Ishikawa (cell line): Measurements from ENCODE around the gene SLC17A4.

Experiments used
- FOXM1 ChIP-seq: IDR thresholded peaks from 2 replicates; pipeline ENCODE4 v1.6.1; 2012; ENCODE audit warnings: low read depth, borderline replicate concordance
- NFIC ChIP-seq: IDR thresholded peaks from 2 replicates; pipeline ENCODE4 v1.6.1; 2012

DNA sequence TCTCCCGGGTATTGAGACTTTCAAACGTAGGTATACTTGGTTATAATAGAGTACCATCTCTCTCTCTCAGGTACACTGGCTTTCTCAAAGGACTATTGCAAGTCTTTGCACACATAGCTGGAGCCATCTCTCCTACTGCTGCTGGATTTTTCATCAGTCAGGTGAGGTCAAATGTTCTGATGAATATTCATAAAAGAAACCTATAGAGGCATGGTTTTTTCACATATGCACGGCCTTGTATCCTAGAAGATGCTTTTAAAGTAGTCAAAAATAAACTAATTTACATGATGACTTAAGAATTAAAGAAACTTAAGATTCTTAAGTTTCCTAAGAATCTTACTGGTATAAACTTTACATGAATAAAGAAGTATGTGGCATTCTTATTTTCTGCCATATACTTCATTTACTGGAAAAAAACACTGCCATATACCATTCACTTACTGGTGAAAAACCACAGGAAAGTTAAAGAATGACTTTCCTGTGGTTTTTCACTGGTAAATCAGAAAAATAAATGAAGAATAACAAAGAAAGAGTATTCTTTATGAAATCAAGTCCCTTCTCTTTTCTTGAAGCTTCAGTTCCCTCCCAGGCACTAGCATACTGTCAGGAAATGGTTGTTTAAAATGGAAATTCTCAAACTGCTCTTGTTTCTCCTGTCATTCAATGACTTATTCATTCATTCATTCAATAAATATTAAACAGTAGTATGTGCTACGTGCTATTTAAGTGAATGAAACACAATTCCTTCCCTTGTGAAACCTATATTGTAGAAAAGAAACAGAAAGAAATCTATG lies 23.5 kb downstream of the SLC17A4 start:
- no peak for TF ChIP-seq FOXM1
- TF ChIP-seq NFIC, result no peak
